CD4-positive, alpha-beta T cell treated with Interleukin-6 for 4 hours (primary cell): ENCODE results near the gene TRIM69.
"Not testable (repeated sequence)": the region's sequence is repeated elsewhere in the genome, so short reads cannot be mapped to it uniquely, and the experiment has no call there.

ENCODE experiments used
- DNase-seq: peaks from one replicate; pipeline ENCODE4 v3.0.0-alpha.2; 2020; ENCODE audit warnings: mixed read lengths

The TRIM69 gene

DNA sequence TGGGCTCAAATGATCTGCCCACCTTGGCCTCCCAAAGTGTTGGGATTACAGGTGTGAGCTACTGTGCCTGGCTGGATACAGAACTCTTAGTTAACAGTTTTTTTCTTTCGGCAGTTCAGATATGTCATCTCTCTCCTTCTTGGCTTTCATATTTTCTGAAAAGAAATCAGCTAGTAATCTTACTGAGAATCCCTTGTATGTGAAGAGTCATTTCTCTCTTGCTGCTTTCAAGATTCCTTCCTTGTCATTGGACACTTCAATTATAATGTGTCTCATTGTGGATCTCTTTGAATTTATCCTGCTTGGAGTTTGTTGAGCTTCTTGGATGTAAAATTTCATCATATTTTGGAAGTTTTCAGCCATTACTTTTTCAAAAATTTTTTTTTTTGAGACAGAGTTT is 17.0 kb downstream of the TRIM69 start:
- no peak for DNase-seq

DNA sequence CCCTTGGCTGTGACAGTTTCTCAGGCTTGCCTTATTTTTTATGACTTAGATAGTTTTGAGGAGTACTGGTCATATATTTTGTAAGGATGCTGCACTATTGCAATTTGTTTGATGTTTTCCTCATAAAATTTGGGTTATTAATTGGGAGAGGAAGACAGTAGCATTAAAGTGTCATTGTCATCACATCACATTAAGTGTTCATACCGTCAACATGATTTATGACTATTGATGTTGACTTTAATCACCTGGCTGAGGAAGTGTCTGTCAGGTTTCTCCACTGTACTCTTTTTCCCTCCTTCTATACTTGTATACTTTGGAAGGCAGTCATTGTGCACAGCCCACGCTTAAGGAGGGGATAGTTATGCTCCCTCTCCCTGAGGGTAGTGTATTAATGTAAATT is 26.9 kb downstream of the TRIM69 start:
- no peak for DNase-seq

DNA sequence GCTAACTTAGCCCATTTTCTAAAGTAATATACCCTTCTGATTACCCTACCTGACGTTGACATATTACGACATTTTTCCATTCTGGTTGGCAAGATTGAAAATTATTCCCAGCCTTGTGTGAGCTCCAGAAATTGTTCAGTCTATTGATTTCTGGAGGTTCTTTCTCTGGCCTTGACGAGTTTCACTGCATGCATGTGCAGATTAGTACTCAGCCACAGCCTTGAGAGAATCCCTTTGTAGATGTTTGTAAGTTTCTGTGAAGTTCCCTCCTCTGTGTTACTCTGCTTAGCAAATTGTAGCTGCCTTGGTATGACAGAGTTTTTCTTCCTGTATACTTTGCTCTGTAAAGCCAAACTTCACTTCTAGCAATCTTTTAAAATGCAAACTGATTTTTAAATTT is 27.5 kb downstream of the TRIM69 start:
- no peak for DNase-seq

DNA sequence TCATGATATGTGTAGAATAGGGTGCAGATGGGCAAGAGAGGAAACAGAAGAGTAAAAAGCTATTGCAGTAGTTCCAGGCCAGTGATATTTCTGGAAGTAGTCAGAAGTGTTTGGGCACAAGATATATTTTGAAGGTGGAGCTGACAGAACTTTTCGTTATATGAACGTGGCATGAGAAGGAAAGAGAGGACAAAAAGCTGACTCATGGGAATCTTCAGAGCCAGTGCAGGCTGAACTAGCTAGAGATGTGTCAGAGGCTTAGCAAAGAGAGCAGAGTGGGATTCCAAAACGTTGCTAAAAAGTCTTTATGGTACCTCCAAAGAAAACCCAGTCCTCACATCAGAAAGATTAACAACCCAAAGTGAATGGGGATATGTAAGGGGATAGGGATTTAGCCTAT is 28.7 kb downstream of the TRIM69 start:
- DNase-seq = no peak

DNA sequence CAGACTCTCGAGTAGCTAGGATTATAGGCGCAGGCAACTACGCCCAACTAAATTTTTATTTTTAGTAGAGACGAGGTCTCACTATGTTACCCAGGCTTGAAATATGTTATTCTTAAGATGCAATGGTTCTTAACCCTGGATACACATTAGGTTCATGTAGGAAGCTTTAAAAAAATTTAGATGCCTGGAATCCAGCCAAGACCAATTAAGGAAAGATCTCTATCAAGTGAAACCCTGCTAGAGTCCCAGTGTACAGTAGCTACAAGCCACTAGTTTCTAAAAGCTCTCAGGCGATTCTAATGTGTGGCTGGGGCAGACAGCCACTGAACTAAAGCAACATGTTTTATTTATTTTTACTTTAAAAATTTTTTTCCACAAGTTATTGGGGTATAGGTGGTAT is 33.2 kb downstream of the TRIM69 start:
- no peak for DNase-seq

DNA sequence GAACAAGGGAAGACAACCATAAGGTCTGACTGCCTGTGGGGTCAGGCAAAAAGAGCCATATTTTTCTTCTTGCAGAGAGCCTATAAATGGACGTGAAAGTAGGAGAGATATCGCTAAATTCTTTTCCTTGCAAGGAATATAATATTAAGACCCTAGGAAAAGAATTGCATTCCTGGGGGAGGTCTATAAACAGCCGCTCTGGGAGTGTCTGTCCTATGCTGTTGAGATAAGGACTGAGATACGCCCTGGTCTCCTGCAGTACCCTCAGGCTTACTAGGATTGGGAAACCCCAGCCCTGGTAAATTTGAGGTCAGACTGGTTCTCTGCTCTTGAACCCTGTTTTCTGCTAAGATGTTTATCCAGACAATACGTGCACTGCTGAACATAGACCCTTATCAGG is 34.4 kb downstream of the TRIM69 start:
- DNase-seq = not testable (repeated sequence)

DNA sequence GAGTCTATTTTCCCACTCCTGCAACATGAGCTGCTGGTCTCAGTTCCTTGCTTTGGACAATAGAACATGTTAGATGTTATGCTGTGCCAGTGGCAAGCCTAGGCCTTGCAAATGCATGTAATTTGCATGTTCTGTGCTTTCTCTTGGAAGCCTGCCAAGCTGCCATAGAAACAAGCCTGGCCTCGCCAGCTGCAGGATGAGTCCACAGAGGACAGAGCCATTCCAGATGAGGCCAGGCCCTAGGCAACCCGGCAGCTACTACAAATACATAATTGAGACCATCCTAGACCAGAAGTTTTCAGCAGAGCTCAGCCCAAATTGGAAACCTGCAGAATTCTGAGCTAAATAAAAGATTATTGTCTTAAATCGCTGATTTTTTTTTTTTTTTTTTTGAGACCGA is 39.6 kb downstream of the TRIM69 start:
- no peak for DNase-seq

DNA sequence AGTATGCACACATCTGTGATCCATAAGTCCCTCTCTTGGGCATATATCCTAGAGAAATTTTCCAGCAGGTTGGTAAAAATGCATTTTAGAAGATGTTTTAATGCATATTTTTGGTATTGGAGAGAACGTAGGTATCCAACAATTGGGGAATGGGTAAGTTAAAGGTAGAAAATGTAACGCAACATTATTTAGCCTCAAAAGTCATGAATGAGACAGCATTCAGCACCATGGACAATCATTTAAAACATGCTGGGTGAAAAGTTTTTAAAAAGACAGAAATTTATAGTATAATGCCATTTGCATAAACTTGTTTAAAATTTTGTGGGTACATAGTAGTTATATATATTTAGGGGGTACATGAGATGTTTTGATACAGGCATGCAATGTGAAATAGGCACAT is 43.4 kb downstream of the TRIM69 start:
- DNase-seq = no peak

DNA sequence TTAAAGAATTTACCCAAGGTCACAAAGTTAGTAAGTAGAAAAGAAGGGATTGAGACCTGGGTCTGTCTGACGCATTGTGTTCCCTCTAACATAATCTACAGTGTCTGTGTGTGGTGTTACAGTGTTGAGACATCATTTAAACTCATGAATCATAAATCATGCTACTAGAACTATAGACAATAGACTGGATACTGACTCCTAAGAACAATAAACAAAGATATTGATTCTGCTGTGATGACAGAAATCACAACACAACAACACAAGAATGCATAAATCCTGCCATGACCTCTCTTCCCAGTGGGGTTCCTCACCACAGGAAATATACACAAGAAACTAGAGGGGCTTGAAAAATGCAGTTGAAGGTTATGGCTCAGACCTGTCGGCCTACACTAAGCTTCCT is 44.3 kb downstream of the TRIM69 start:
- DNase-seq = no peak

DNA sequence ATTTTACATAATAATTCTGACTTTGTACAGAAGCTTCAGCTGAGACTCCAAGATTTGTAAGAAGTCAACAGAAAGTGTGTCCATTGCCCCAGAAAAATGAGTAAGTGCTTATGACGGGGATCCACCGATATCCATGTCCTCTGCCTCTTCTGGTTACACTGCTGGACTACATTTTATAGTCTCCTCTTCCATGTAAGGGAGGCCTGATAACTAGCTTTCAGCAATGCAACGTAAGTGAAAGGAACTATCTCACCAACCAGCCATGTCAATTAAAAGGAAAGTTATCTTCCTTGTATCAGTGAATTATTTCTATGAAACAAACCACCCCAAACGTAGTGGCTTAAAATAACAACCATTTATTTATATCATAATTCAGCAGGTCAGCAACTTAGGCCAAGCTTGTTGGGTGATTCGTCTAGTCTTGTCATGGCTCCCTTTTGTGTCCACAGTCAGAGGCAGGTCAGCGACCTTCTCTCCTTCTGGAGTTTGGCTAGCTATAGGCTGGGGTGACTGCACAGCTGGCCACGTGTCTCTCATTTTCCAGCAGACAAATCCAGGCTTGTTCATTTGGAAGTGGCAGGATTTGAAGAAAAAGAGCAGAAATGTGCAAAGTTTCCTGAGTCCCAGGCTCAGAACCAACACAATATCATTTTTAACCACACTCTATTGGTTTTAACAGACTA is 44.9 kb downstream of the TRIM69 start:
- DNase-seq = no peak

DNA sequence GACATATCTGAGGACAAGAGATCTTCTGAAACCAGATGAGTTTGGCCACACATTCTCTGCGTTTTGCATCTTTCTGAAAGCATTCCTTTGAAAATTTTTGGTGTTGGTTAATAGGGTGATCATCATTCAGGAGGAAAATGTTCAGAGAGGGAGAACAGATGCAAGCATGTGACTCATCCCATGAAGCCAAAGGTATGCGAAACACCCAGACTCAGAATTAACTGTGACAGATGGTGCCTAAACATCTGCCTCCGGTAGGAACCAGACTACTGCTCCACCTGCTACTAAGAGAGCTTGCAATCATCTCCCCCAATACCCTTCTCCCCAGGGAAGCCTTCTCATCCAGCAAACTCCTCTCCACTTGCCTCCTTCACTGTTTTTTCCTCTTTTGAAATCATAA is 46.2 kb downstream of the TRIM69 start:
- no peak for DNase-seq

DNA sequence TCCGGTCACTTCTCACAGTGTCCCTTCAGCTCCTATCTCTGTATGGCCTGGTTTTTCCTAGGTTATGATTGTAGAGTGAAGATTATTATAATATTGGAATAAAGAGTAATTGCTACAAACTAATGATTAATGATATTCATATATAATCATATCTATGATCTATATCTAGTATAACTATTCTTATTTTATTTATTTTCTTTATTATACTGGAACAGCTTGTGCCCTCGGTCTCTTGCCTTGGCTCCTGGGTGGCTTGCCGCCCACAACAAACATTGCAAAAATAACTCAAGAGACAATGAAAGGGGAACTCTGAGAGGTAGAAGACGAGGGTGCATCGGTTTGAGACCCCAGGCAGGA is 48.6 kb downstream of the TRIM69 start:
- DNase-seq = not testable (repeated sequence)

DNA sequence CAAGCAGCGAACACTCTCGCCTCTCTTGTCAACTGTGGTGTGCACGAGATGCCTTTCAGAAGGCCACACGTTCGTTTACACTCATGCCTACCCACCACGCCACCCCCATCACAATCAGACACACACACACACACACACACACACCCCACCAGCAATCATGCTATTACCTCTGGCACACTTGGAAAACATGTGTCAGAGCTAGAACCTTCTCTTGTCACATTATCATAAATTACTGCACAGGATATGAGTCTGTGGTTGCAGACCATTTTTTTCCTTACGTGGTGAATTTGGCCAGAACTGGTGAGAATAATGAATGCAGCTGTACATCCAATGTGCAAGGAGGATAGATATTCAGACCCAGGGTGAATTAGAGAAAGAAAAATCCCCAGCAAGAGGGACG is 52.4 kb downstream of the TRIM69 start:
- DNase-seq = no peak

DNA sequence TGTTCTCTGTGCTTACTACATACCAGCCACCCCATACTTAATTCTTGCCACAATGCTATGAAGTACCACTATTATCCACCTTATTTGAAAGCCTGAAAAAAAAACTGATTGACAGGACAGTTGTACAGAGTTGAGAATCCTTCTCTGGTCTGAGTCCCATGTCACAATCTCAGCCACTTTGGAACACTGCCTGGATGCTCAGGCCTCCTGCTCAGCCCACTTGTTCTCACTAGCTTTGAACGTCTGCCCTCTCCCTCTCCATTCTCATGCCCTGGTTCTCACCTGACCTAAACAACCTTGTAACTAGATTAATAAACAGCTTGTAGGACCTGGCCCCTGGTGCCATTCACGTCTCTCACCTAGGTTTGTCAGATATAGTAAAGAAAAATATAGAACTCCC is 53.9 kb downstream of the TRIM69 start:
- no peak for DNase-seq

DNA sequence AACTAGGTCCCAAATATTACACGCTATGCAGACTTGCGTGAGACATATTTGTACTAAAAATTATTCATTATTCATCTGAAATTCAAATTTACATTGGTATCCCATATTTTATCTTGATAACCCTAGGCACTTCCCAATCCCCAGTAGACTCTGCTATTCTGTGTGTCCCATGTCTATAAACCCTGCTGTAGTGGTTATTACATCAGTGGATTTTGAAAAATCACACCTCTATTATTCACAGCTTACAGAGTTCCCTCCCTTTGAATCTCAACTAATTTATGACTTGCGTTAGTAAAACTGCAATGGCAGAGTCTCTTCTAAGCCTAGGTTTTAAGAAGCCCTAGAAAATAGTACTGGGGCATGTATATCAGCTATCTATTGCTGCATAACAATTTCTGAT is 54.3 kb downstream of the TRIM69 start:
- no peak for DNase-seq

DNA sequence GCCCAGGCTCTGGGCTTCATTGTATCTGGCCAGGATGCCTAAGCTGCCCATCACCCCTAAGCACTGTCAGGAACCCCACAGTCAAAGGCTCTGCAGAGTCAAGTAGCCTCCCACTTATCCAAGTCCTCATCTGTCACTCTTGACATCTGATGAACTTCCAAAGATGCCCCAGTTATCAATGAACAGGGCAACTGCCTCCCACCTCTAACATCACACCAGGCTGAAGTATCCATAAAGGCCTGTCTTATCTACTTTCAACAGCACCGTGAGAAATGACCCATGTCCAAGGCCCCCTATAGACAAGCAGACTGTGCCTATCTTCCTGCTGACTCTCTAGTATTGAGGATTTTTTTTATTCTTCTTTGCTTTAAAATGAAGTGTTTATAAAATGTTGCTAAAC is 56.4 kb downstream of the TRIM69 start:
- DNase-seq = no peak

DNA sequence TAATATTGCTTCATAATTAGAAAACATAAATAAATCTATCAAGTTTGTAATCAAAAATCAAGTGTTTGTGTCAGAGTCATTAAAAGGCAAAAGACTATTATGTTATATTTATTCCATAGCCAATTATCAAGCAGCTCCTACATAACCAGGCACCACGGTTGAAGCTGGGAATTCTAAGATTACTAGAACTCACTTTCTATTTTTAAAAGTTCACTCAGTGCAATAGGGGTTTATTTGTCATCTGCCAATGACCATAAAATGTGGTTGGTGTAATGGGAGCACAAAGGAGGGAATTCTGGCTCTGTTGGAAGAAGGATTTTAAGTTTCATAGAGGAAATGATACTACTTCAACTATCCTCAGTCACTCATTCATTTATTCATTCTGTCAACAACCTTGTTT is 57.7 kb downstream of the TRIM69 start:
- no peak for DNase-seq

DNA sequence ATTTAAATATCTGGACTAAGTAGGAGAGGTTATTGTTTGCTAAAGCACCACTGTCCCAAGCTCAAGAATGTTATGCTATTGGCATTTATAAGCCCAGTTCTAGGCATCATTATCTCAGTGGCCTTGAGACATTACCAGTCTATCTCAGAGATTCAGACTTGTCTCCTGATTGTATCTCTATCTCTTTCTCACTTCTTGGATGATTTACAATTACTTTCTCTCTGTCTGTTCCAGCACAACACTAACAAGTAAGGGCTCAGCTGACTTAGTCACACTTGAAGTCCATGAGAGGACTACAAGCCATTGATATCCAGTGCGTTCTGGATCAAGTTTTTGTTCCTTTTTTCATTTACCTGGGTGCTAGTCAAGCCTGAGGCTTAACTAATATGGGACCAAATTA is 60.2 kb downstream of the TRIM69 start:
- no peak for DNase-seq

DNA sequence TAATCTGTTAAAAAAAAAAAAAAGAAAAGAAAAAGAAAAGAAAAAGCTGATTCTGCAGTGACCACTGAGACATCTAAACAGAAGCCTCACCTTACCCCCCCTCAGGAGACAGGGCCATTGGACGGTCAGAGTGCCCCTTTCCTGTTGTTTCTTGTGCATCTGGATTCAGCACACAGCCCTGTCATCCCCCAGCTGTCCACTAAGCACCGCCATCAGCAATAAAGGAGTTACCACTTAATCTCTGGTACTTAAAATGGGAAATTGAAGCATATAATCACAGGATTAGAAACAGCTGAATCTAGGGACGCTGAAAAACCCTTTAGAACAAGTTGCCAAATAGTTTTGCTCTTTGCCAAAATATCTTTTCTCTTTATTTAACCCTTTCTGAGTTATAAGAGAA is 62.5 kb downstream of the TRIM69 start:
- DNase-seq = no peak

DNA sequence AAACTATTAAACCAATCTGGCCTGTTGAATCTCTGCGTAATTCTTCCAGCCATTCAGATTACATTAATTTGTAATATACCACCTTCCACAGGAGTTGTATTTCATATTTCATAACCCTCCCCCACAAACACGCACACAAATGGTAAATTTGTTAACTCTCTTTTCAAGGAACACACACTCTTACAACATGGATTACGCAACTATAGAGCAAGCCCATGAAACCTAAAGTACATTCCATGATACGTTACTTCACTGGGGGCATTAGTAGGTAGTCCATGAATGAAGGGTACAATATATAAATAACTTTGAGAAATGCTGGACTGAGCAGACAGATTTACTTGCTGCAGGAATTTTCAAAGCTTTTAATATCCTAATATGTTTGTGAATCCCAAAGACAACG is 65.0 kb downstream of the TRIM69 start:
- no peak for DNase-seq

DNA sequence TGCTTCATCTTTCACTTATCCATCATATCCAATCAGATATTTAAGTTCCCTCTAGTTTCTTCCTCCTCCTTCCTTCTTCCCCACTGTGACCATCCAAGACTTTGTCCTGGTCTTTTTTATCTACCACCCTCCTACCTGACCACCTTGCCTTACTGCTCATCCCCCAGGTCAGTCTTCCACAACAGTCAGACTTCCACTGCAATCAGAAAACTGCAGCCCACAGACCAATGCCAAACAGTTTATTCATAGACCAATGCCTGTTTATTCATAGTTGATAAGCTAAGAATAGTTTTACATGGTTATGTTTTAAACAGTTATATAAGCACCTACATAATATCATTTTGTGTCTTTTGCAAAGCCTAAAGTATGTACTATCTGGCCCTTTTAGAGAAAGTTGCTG is 65.5 kb downstream of the TRIM69 start:
- DNase-seq = no peak

DNA sequence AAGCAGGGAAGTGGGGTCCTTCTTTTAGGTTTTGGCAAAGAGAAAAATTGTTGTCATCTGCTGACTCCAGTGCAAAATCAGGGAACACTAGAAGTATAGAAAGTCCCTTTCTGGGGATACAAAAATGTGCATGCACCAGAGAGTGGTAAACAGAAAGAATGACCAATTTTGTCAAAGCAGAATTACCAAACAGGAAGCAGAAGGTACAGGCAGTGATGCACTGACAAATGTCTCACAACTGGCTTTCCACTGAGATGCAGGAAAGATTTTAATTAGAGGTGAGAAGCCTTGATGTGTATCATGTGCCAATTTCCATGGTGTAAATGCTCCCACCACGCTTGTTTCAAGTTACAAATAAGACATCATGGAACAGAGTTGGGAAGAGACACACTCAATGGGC is 66.0 kb downstream of the TRIM69 start:
- DNase-seq = no peak

DNA sequence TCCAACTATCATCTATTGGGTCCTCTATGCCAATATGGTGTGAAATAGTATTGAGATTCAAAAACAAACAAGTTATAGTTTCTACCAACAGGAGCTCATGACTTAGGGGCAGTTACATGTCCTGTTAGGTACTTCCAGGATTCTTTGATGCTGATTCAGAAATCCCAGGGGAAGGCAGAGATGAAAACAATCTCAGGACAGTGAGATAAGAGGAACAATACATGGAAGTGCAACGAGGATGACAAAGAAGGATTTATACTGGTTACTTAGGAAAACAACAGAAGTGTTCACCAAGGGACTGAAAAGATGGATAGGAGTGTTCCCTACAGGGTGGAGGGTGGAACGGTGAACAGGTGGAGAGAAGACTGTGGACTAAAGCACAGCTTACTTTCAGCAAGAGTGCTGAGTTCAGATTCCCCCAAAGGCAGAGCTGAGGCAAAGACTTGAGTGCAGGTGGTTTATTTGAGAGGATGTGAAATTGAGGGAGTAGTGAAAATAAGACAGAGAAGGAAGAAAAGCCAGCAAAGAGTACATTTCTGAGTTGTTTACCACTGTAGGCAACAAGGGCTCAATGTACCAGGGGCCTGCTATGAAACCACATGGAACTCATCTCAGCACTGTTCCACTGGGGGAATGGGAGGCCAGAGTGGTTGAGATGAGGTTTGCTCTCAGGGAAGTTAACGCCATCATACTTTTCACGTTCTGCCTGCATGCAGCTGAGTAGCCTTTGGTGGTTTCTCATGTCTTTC is 68.1 kb downstream of the TRIM69 start:
- DNase-seq = no peak

DNA sequence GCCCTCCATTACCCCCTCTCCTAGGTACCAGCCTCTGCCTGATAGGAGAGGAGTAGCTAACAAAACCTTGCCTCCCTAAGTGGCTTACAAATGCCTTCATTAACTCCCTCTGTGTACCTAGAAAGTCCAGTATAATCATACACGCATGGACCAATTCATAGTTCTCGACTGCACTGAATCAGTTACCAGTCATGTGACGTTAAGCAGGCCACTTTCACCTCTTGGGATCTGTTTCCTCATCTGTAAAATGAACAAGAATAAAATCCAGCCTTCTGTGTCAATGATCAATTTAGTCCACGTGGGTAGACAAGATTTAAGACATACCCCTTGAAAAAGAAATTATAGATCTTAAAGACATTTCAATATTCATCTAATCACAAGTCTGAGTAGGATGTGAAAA is 72.2 kb downstream of the TRIM69 start:
- no peak for DNase-seq

DNA sequence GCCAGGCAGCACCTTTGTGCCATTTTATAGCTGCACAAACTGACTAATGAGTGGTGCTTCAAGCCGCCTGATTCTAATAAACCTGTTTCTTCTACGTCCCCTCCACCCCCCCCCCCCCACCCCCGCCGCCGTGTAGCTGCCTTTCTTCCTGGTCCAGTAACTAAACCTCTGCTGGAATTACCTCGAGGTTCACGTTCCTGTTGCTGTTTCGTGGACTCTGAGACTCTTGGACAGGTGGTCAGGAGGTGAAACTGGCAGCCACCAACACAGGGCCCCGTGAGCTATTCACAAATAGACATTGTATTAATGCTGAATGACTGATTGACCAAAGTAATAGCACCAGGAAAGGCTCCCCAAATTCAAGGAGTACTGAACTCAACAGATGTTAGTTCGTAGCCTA is 73.9 kb downstream of the TRIM69 start:
- no peak for DNase-seq
